ENCODE data around the gene SNAP47.

Gene SNAP47

DNA sequence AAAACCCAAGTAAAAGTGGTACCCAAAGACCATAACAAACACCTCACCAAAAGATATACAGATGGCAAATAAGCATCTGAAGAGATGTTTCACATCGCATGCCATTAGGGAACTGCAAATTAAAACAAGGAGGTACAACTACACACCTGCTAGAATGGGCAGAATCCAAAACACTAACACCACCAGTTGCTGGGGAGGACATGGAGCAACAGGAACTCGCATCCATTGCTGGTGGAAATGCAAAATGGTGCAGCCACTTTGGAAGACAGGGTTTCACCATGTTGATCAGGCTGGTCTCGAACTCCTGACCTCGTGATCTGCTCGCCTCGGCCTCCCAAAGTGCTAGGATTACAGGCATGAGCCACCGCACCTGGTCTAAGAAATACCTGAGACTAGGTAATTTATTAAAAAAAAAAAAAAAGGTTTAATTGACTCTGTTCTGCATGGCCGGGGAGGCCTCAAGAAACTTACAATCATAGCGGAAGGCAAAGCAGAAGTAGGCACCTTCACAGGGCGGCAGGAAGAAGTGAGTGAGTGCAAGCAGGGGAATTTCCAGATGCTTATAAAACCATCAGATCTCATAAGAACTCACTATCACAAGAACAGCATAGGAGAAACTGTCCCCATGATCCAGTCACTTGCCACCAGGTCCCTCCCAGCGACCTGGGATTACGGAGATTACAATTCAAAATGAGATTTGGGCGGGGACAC lies 50.0 kb downstream of the SNAP47 start:
- H3K4me2 ChIP-seq (ENCODE audit: low read depth, low read length, poor library complexity, severe bottlenecking), result no peak overlapping the region
- no peaks in the 10 kb centered on the region for H3K36me3 ChIP-seq (ENCODE audit: low read length)
- no peaks in the 10 kb centered on the region for H3K27me3 ChIP-seq (ENCODE audit: low read length)
- no peaks in the 10 kb centered on the region for H4K20me1 ChIP-seq (ENCODE audit: low read depth, low read length)
- H3K9ac ChIP-seq (ENCODE audit: low read length), result no peak overlapping the region
- H3K9me3 ChIP-seq (ENCODE audit: insufficient read depth, low read length), result no peaks in the 10 kb centered on the region
- no peak overlapping the region for H3K4me3 ChIP-seq (ENCODE audit: insufficient read depth, low read length, poor library complexity, severe bottlenecking)
- no peaks in the 10 kb centered on the region for H3K79me2 ChIP-seq (ENCODE audit: insufficient read depth, low read length)
- no peaks in the 10 kb centered on the region for H3K9me2 ChIP-seq (replicated peaks; ENCODE audit: insufficient read depth, low read length)
- no peak for TF ChIP-seq EZH2phosphoT487 (conservative IDR thresholded peaks at IDR 0.05; ENCODE audit: low read length)
- TF ChIP-seq, protein P1, sequence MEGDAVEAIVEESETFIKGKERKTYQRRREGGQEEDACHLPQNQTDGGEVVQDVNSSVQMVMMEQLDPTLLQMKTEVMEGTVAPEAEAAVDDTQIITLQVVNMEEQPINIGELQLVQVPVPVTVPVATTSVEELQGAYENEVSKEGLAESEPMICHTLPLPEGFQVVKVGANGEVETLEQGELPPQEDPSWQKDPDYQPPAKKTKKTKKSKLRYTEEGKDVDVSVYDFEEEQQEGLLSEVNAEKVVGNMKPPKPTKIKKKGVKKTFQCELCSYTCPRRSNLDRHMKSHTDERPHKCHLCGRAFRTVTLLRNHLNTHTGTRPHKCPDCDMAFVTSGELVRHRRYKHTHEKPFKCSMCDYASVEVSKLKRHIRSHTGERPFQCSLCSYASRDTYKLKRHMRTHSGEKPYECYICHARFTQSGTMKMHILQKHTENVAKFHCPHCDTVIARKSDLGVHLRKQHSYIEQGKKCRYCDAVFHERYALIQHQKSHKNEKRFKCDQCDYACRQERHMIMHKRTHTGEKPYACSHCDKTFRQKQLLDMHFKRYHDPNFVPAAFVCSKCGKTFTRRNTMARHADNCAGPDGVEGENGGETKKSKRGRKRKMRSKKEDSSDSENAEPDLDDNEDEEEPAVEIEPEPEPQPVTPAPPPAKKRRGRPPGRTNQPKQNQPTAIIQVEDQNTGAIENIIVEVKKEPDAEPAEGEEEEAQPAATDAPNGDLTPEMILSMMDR (IDR thresholded peaks at IDR 0.05; ENCODE audit: insufficient read depth, low read length, poor library complexity, severe bottlenecking), result no peak
- no peak overlapping the region for H3K27ac ChIP-seq (ENCODE audit: low read depth, low read length)
- H2AFZ ChIP-seq (ENCODE audit: low read depth, low read length, severe bottlenecking), result no peak overlapping the region
- H3F3A ChIP-seq (ENCODE audit: insufficient read depth), result no peaks in the 10 kb centered on the region

DNA sequence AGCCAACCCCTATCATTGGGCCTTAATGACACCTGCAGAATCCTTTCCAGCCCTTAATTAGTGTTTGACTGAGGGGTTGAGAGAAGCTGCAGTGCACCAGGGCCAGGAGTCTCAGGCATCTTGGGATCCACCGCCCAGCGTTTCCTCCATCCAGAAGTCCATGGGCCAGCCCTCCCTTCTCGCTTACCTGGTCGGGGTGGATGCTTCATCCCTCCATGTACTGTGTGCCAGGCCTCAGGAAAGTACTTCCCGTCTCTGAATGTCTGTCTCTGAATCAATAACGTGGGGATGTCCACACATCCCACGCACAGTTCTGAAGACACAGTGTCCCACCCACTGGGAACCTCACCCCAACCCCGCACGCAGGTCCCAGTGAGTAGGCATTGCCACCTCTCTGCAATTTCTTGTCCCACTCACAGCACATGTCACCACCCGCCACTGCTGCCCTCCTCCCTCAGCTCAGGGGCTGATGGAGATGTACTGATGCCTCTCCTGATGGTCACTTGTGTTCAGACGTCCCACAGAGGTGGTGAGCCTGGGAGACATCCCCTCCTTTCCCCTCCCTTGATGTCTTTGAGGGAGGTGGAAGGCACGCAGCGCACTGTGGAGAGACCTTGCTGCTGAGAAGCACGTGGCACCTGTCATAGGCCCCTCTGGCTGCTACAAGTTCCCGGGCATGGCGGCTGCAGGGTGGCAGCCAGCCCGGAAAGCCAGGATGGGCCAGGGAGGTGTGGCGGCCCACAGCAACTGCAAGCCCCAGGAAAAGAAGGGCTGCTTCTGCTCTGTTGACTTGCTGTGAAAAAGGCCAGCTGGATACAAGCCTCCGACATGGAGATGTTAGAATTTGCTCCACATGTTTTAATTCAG lies 50.8 kb downstream of the SNAP47 start:
- TF ChIP-seq, protein P1 (IDR thresholded peaks at IDR 0.05; ENCODE audit: insufficient read depth, low read length, poor library complexity, severe bottlenecking), result no peak
- TF ChIP-seq EZH2phosphoT487 (conservative IDR thresholded peaks at IDR 0.05; ENCODE audit: low read length), result no peak
- no peak overlapping the region for H3K9ac ChIP-seq (ENCODE audit: low read length)
- no peaks in the 10 kb centered on the region for H3K36me3 ChIP-seq (ENCODE audit: low read length)
- H3K27ac ChIP-seq (ENCODE audit: low read depth, low read length), result no peak overlapping the region
- no peaks in the 10 kb centered on the region for H3K9me3 ChIP-seq (ENCODE audit: insufficient read depth, low read length)
- H2AFZ ChIP-seq (ENCODE audit: low read depth, low read length, severe bottlenecking), result no peak overlapping the region
- no peaks in the 10 kb centered on the region for H3K9me2 ChIP-seq (replicated peaks; ENCODE audit: insufficient read depth, low read length)
- H3K4me3 ChIP-seq (ENCODE audit: insufficient read depth, low read length, poor library complexity, severe bottlenecking), result no peak overlapping the region
- H3K4me2 ChIP-seq (ENCODE audit: low read depth, low read length, poor library complexity, severe bottlenecking), result no peak overlapping the region
- H3K79me2 ChIP-seq (ENCODE audit: insufficient read depth, low read length), result no peaks in the 10 kb centered on the region
- no peaks in the 10 kb centered on the region for H4K20me1 ChIP-seq (ENCODE audit: low read depth, low read length)
- no peaks in the 10 kb centered on the region for H3F3A ChIP-seq (ENCODE audit: insufficient read depth)
- no peaks in the 10 kb centered on the region for H3K27me3 ChIP-seq (ENCODE audit: low read length)

DNA sequence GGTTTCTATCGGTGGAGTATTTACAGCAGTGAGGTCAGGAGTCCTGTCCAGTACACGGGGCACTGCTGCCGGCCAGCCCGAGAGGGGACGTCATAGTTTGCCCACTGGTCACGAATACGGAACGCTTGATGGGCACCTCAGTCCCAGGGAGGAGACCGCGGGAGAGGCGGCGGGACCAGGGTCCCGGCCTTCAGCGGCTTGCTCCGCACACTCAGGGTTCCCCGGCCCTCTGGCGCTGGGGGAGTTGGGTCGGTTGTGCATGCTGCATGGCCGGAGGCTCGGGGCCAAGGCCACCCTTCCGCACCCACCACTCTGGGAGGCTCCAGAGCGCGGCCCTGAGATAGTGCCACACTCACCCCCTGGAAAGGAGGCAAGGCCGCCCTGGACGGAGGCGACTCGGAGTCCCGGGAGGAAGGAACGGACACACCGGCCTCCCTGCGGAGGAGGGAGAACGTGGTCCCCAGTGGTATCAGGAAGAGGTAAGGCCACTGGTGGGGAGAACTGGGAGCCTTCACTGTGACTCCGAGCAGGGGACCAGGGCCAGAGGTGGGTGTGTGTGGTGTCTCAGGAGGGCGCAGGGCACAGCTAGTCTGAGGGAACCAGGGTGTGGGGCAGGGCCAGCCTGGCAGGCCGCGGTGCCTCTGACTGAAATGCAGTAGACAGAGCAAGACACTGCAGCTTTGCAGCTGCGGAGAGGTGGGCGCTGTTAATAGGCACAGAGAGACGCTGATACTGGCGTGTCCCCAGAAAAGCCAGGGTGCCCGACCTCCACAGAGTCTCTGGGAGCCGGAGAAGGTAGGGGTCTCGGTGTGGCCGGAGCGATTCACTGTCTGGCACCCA lies 51.7 kb downstream of the SNAP47 start:
- H3K4me3 ChIP-seq (ENCODE audit: insufficient read depth, low read length, poor library complexity, severe bottlenecking), result no peak overlapping the region

More for the DNA sequence above, 51.7 kb downstream of the SNAP47 start:
- H3K9me2 ChIP-seq (replicated peaks; ENCODE audit: insufficient read depth, low read length), result no peaks in the 10 kb centered on the region
- H3K36me3 ChIP-seq (ENCODE audit: low read length), result no peaks in the 10 kb centered on the region
- no peak overlapping the region for H3K27ac ChIP-seq (ENCODE audit: low read depth, low read length)
- H3K9me3 ChIP-seq (ENCODE audit: insufficient read depth, low read length), result no peaks in the 10 kb centered on the region
- no peak overlapping the region for H3K4me2 ChIP-seq (ENCODE audit: low read depth, low read length, poor library complexity, severe bottlenecking)
- H4K20me1 ChIP-seq (ENCODE audit: low read depth, low read length), result no peaks in the 10 kb centered on the region
- no peak overlapping the region for H2AFZ ChIP-seq (ENCODE audit: low read depth, low read length, severe bottlenecking)
- H3K27me3 ChIP-seq (ENCODE audit: low read length), result no peaks in the 10 kb centered on the region
- no peaks in the 10 kb centered on the region for H3F3A ChIP-seq (ENCODE audit: insufficient read depth)
- H3K79me2 ChIP-seq (ENCODE audit: insufficient read depth, low read length), result no peaks in the 10 kb centered on the region
- TF ChIP-seq, protein P1 (IDR thresholded peaks at IDR 0.05; ENCODE audit: insufficient read depth, low read length, poor library complexity, severe bottlenecking), result no peak
- TF ChIP-seq EZH2phosphoT487 (conservative IDR thresholded peaks at IDR 0.05; ENCODE audit: low read length), result no peak
- no peak overlapping the region for H3K9ac ChIP-seq (ENCODE audit: low read length)
